D721Med (cell line): ENCODE results near the gene TBC1D4.
"Not testable (repeated sequence)": the region's sequence is repeated elsewhere in the genome, so short reads cannot be mapped to it uniquely, and the experiment has no call there.

Source experiments
- DNase-seq: peaks from one replicate; pipeline ENCODE4 v3.0.0; 2011; ENCODE audit warnings: low spot score; ENCODE audit not compliant: insufficient read length
- FAIRE-seq: peaks from 2 replicates; lab custom pipeline; 2011; peaks lifted over from hg19 to GRCh38; lab: Jason Lieb, UNC
- CTCF ChIP-seq: IDR thresholded peaks from 2 replicates; pipeline ENCODE4 v1.5.1; 2012; ENCODE audit warnings: mild to moderate bottlenecking, control low read depth; ENCODE audit not compliant: insufficient read depth; ENCODE audit errors: missing control alignments

The TBC1D4 gene

GRCh38 chr13:75352641-75353327 is 129.2 kb downstream of the TBC1D4 start:
- DNase-seq (no peak), FAIRE-seq (no peak)
- no peak for TF ChIP-seq CTCF

- DNase-seq, FAIRE-seq: not testable (repeated sequence)
Measured at GRCh38 chr13:75351538-75351937, 130.4 kb downstream of the TBC1D4 start.

- TF ChIP-seq CTCF: no peak
- FAIRE-seq (no peak), DNase-seq (no peak)
Measured at GRCh38 chr13:75347925-75348324, 134.0 kb downstream of the TBC1D4 start.

GRCh38 chr13:75347457-75347856 is 134.5 kb downstream of the TBC1D4 start:
- no peak for TF ChIP-seq CTCF
- DNase-seq (no peak), FAIRE-seq (no peak)

- TF ChIP-seq CTCF: no peak
- FAIRE-seq (no peak), DNase-seq (no peak)
Measured at GRCh38 chr13:75345193-75345592, 136.8 kb downstream of the TBC1D4 start.

- DNase-seq (no peak), FAIRE-seq (no peak)
- no peak for TF ChIP-seq CTCF
Measured at GRCh38 chr13:75341028-75341427, 140.9 kb downstream of the TBC1D4 start.

- FAIRE-seq (no peak), DNase-seq (no peak)
- no peak for TF ChIP-seq CTCF
Measured at GRCh38 chr13:75339635-75340374, 142.2 kb downstream of the TBC1D4 start.
